ENCODE results near the gene TP53RK. TPM values are rescaled to one million over a fixed set of nuclear protein-coding genes. Genes with fewer than 3 reads are reported as not detected.

Gene TP53RK
- total and polyA plus RNA-seq, 4 experiments from 2014 or later, result 13.5 to 29.4 (median 21.2) TPM

- Histone ChIP-seq H3K4me3 (ENCODE audit: low read length in 2 of 2) (no peak overlapping the region), H3K4me1 (ENCODE audit: insufficient read depth, low read length) (no peaks in the 10 kb centered on the region), H3K36me3 (ENCODE audit: insufficient read depth, low read length) (no peaks in the 10 kb centered on the region), H3K27me3 (ENCODE audit: insufficient read depth, low read length) (peaks cover 4% of the 10 kb centered on the region), H3K27ac (ENCODE audit: low read depth, low read length) (no peak overlapping the region), H3K9me3 (ENCODE audit: control insufficient read depth in 1 of 2, low read length in 2 of 2) (no peaks in the 10 kb centered on the region)
- peaks cover 0 to 3% (median 0%) of the 10 kb centered on the region in 4 donors for H3K4me1 Mint-ChIP-seq
- peaks cover 0 to 3% (median 0%) of the 10 kb centered on the region in 8 donors for H3K9me3 Mint-ChIP-seq
- intact Hi-C loops (cut with micrococcal nuclease), result no loop called here
- no peaks in the 10 kb centered on the region for H3K36me3 Mint-ChIP-seq
- H3K27me3 Mint-ChIP-seq, result peaks cover 19 to 25% of the 10 kb centered on the region in 2 donors
- DNase-seq, result no peak
- no peak overlapping the region for H3K4me3 Mint-ChIP-seq
- no peak overlapping the region for H3K27ac Mint-ChIP-seq
- CTCF ChIA-PET (ENCODE audit: partially characterized antibody), result no interaction called here
- POLR2A ChIA-PET (ENCODE audit: partially characterized antibody), result no interaction called here
These were observed 40.2 kb downstream of the TP53RK start for GRCh38 chr20:46648903-46649649.

GRCh38 chr20:46647469-46647868 lies 41.8 kb downstream of the TP53RK start:
- CTCF ChIA-PET (ENCODE audit: partially characterized antibody), result no interaction called here

GRCh38 chr20:46646659-46647380 lies 42.4 kb downstream of the TP53RK start:
- H3K27me3 ChIP-seq (ENCODE audit: insufficient read depth, low read length), result peaks cover 4% of the 10 kb centered on the region
- no peak overlapping the region for H3K4me3 ChIP-seq (ENCODE audit: low read length in 2 of 2)
- no peaks in the 10 kb centered on the region for H3K9me3 ChIP-seq (ENCODE audit: control insufficient read depth in 1 of 2, low read length in 2 of 2)
- DNase-seq, result no peak
- ChIA-PET CTCF (ENCODE audit: partially characterized antibody) (no interaction called here), POLR2A (ENCODE audit: partially characterized antibody) (no interaction called here)
- peaks cover 0 to 1% (median 0%) of the 10 kb centered on the region in 8 donors for H3K9me3 Mint-ChIP-seq
- H3K36me3 ChIP-seq (ENCODE audit: insufficient read depth, low read length), result no peaks in the 10 kb centered on the region
- H3K27ac ChIP-seq (ENCODE audit: low read depth, low read length), result no peak overlapping the region
- intact Hi-C loops (cut with micrococcal nuclease), result no loop called here
- H3K27ac Mint-ChIP-seq, result no peak overlapping the region
- H3K4me1 Mint-ChIP-seq, result peaks cover 0 to 3% (median 0%) of the 10 kb centered on the region in 4 donors
- no peaks in the 10 kb centered on the region for H3K4me1 ChIP-seq (ENCODE audit: insufficient read depth, low read length)
- H3K4me3 Mint-ChIP-seq, result no peak overlapping the region
- H3K27me3 Mint-ChIP-seq, result peaks cover 14 to 17% of the 10 kb centered on the region in 2 donors
- no peaks in the 10 kb centered on the region for H3K36me3 Mint-ChIP-seq

More at GRCh38 chr20:46647469-46647868, 41.8 kb downstream of the TP53RK start:
- no peak overlapping the region for H3K4me3 Mint-ChIP-seq
- H3K27me3 ChIP-seq (ENCODE audit: insufficient read depth, low read length), result peaks cover 4% of the 10 kb centered on the region
- no peak overlapping the region for H3K4me3 ChIP-seq (ENCODE audit: low read length in 2 of 2)
- no peaks in the 10 kb centered on the region for H3K9me3 ChIP-seq (ENCODE audit: control insufficient read depth in 1 of 2, low read length in 2 of 2)
- POLR2A ChIA-PET (ENCODE audit: partially characterized antibody), result no interaction called here
- intact Hi-C loops (cut with micrococcal nuclease), result no loop called here
- no peak for DNase-seq
- H3K4me1 ChIP-seq (ENCODE audit: insufficient read depth, low read length), result no peaks in the 10 kb centered on the region
- H3K27ac ChIP-seq (ENCODE audit: low read depth, low read length), result no peak overlapping the region
- H3K36me3 ChIP-seq (ENCODE audit: insufficient read depth, low read length), result no peaks in the 10 kb centered on the region
- H3K36me3 Mint-ChIP-seq, result no peaks in the 10 kb centered on the region
- H3K4me1 Mint-ChIP-seq, result peaks cover 0 to 3% (median 0%) of the 10 kb centered on the region in 4 donors
- peaks cover 0 to 3% (median 0%) of the 10 kb centered on the region in 8 donors for H3K9me3 Mint-ChIP-seq
- H3K27ac Mint-ChIP-seq, result no peak overlapping the region
- H3K27me3 Mint-ChIP-seq, result peaks cover 15 to 18% of the 10 kb centered on the region in 2 donors

GRCh38 chr20:46646122-46646521 lies 43.1 kb downstream of the TP53RK start:
- intact Hi-C loops (cut with micrococcal nuclease), result no loop called here
- H3K27me3 Mint-ChIP-seq, result peaks cover 15 to 19% of the 10 kb centered on the region in 2 donors

GRCh38 chr20:46644733-46645132 lies 44.5 kb downstream of the TP53RK start:
- no peak overlapping the region for H3K27ac Mint-ChIP-seq
- Histone ChIP-seq H3K4me3 (ENCODE audit: low read length in 2 of 2) (no peak overlapping the region), H3K9me3 (ENCODE audit: control insufficient read depth in 1 of 2, low read length in 2 of 2) (no peaks in the 10 kb centered on the region), H3K36me3 (ENCODE audit: insufficient read depth, low read length) (no peaks in the 10 kb centered on the region), H3K27me3 (ENCODE audit: insufficient read depth, low read length) (no peaks in the 10 kb centered on the region), H3K27ac (ENCODE audit: low read depth, low read length) (no peak overlapping the region), H3K4me1 (ENCODE audit: insufficient read depth, low read length) (no peaks in the 10 kb centered on the region)
- ChIA-PET POLR2A (ENCODE audit: partially characterized antibody) (no interaction called here), CTCF (ENCODE audit: partially characterized antibody) (no interaction called here)
- intact Hi-C loops (cut with micrococcal nuclease), result no loop called here
- DNase-seq, result no peak
- no peaks in the 10 kb centered on the region for H3K4me1 Mint-ChIP-seq
- H3K27me3 Mint-ChIP-seq, result peaks cover 10% of the 10 kb centered on the region in 2 donors
- H3K4me3 Mint-ChIP-seq, result no peak overlapping the region
- H3K9me3 Mint-ChIP-seq, result no peaks in the 10 kb centered on the region
- H3K36me3 Mint-ChIP-seq, result no peaks in the 10 kb centered on the region

More at GRCh38 chr20:46646122-46646521, 43.1 kb downstream of the TP53RK start:
- H3K36me3 ChIP-seq (ENCODE audit: insufficient read depth, low read length), result no peaks in the 10 kb centered on the region
- Mint-ChIP-seq H3K36me3 (no peaks in the 10 kb centered on the region), H3K4me3 (no peak overlapping the region), H3K4me1 (peaks cover 0 to 3% (median 0%) of the 10 kb centered on the region in 4 donors), H3K9me3 (no peaks in the 10 kb centered on the region), H3K27ac (no peak overlapping the region)
- DNase-seq, result no peak
- H3K4me1 ChIP-seq (ENCODE audit: insufficient read depth, low read length), result no peaks in the 10 kb centered on the region
- H3K9me3 ChIP-seq (ENCODE audit: control insufficient read depth in 1 of 2, low read length in 2 of 2), result no peaks in the 10 kb centered on the region
- peaks cover 4% of the 10 kb centered on the region for H3K27me3 ChIP-seq (ENCODE audit: insufficient read depth, low read length)
- H3K4me3 ChIP-seq (ENCODE audit: low read length in 2 of 2), result no peak overlapping the region
- POLR2A ChIA-PET (ENCODE audit: partially characterized antibody), result no interaction called here
- H3K27ac ChIP-seq (ENCODE audit: low read depth, low read length), result no peak overlapping the region
- CTCF ChIA-PET (ENCODE audit: partially characterized antibody), result no interaction called here

- Mint-ChIP-seq H3K4me1 (no peaks in the 10 kb centered on the region), H3K27ac (no peak overlapping the region), H3K9me3 (no peaks in the 10 kb centered on the region), H3K4me3 (no peak overlapping the region), H3K27me3 (peaks cover 7 to 10% of the 10 kb centered on the region in 2 donors), H3K36me3 (no peaks in the 10 kb centered on the region)
- Histone ChIP-seq H3K27me3 (ENCODE audit: insufficient read depth, low read length) (no peaks in the 10 kb centered on the region), H3K4me3 (ENCODE audit: low read length in 2 of 2) (no peak overlapping the region), H3K4me1 (ENCODE audit: insufficient read depth, low read length) (no peaks in the 10 kb centered on the region), H3K36me3 (ENCODE audit: insufficient read depth, low read length) (no peaks in the 10 kb centered on the region), H3K9me3 (ENCODE audit: control insufficient read depth in 1 of 2, low read length in 2 of 2) (no peaks in the 10 kb centered on the region), H3K27ac (ENCODE audit: low read depth, low read length) (no peak overlapping the region)
- ChIA-PET CTCF (ENCODE audit: partially characterized antibody) (no interaction called here), POLR2A (ENCODE audit: partially characterized antibody) (no interaction called here)
- intact Hi-C loops (cut with micrococcal nuclease), result no loop called here
- no peak for DNase-seq
These were observed 45.1 kb downstream of the TP53RK start for GRCh38 chr20:46644160-46644559.

GRCh38 chr20:46642969-46643343 lies 46.3 kb downstream of the TP53RK start:
- Mint-ChIP-seq H3K4me1 (no peaks in the 10 kb centered on the region), H3K27me3 (peaks cover 6 to 12% of the 10 kb centered on the region in 2 donors), H3K9me3 (no peaks in the 10 kb centered on the region), H3K4me3 (no peak overlapping the region), H3K36me3 (no peaks in the 10 kb centered on the region), H3K27ac (no peak overlapping the region)
- Histone ChIP-seq H3K27ac (ENCODE audit: low read depth, low read length) (no peak overlapping the region), H3K36me3 (ENCODE audit: insufficient read depth, low read length) (no peaks in the 10 kb centered on the region), H3K27me3 (ENCODE audit: insufficient read depth, low read length) (no peaks in the 10 kb centered on the region), H3K9me3 (ENCODE audit: control insufficient read depth in 1 of 2, low read length in 2 of 2) (no peaks in the 10 kb centered on the region), H3K4me1 (ENCODE audit: insufficient read depth, low read length) (no peaks in the 10 kb centered on the region), H3K4me3 (ENCODE audit: low read length in 2 of 2) (no peak overlapping the region)
- ChIA-PET POLR2A (ENCODE audit: partially characterized antibody) (no interaction called here), CTCF (ENCODE audit: partially characterized antibody) (no interaction called here)
- DNase-seq, result no peak
- intact Hi-C loops (cut with micrococcal nuclease), result no loop called here

All from CD4-positive, alpha-beta memory T cell (primary cell).